K562 (cell line): ENCODE results near the gene CYSRT1. TPM values are rescaled to one million over a fixed set of nuclear protein-coding genes. Genes with fewer than 3 reads are reported as not detected.

Experiments used
- ATAC-seq: fragments of 200-7000 bp; cut with Tn5 transposase; 3 replicates; pipeline ENCODE4 v1.9.1; 2020; ENCODE audit warnings: moderate library complexity
- BruUV-seq: library from RNA; stranded (reverse); fragments of 400-500 nt; replicated peaks from 2 replicates; lab custom pipeline; 2021; lab: Mats Ljungman, UMichigan
- CTCF ChIA-PET: fragments of 300-600 bp; formaldehyde crosslinking; extraction: SDS; loops from one replicate; lab custom pipeline; 2021; ENCODE audit warnings: low intra/inter-chr PET ratio; lab: Yijun Ruan, JAX
- POLR2A ChIA-PET: fragments of 300-600, 350-650 bp; sonication (Branson Sonifier 250); formaldehyde crosslinking; extraction: SDS; loops from one replicate; lab custom pipeline; 2021; ENCODE audit warnings: antibody characterized with exemption, inconsistent platforms; lab: Yijun Ruan, JAX
- DNase-seq, 4 experiments: peaks; one replicate each; pipeline versions ENCODE4 v3.0.0 to v3.0.0-alpha.2; 2011 to 2018; ENCODE audit warnings: low spot score in 3 of 4, mixed read lengths in 3 of 4; ENCODE audit errors: extremely low read depth in 1 of 4
- FAIRE-seq: peaks from 2 replicates; lab custom pipeline; 2011; peaks lifted over from hg19 to GRCh38; lab: Jason Lieb, UNC
- H2AFZ ChIP-seq: 2 replicates; pipeline ENCODE4 v1.6.0; 2011; ENCODE audit warnings: low read depth, low read length, control low read depth, inconsistent platforms
- H3K27ac ChIP-seq: fragments of 200-600 bp; 3 replicates; pipeline ENCODE4 v1.8.0; 2011; ENCODE audit warnings: low read depth, mild to moderate bottlenecking, control low read depth, inconsistent platforms, low read length, moderate library complexity, mixed read lengths; ENCODE audit errors: extremely low read depth
- H3K27me3 ChIP-seq, 2 experiments: fragments of 300-600 bp in 1 of 2; 2 replicates in 1 of 2; 3 replicates in 1 of 2; pipeline versions ENCODE4 v1.6.0 to v1.8.0; 2011; ENCODE audit warnings: inconsistent platforms in 2 of 2, low read length in 2 of 2, mild to moderate bottlenecking in 1 of 2, mixed read lengths in 1 of 2, moderate library complexity in 1 of 2; ENCODE audit not compliant: control insufficient read depth in 2 of 2, insufficient read depth in 2 of 2
- H3K36me3 ChIP-seq: fragments of 300-600 bp; 3 replicates; pipeline ENCODE4 v1.8.0; 2011; ENCODE audit warnings: mild to moderate bottlenecking, low read length, inconsistent platforms; ENCODE audit not compliant: control insufficient read depth, insufficient read depth
- H3K4me1 ChIP-seq, 2 experiments: fragments of 200-600 bp in 1 of 2; replicated peaks in 1 of 2; 2 replicates in 1 of 2; 3 replicates in 1 of 2; pipeline versions ENCODE4 v1.5.1 to v1.8.0; 2011; ENCODE audit warnings: inconsistent platforms in 2 of 2, low read length in 2 of 2, mild to moderate bottlenecking in 1 of 2, mixed read lengths in 1 of 2, moderate library complexity in 1 of 2; ENCODE audit not compliant: control insufficient read depth in 2 of 2, insufficient read depth in 2 of 2
- H3K4me2 ChIP-seq: 2 replicates; pipeline ENCODE4 v1.6.1; 2011; ENCODE audit warnings: low read length, control low read depth, inconsistent platforms, mixed read lengths; ENCODE audit not compliant: insufficient read depth
- H3K4me3 ChIP-seq: fragments of 200-600 bp; sonication (generic), shearing (Covaris generic); 2 replicates; pipeline ENCODE4 v1.5.1; 2016; ENCODE audit warnings: control low read depth, inconsistent platforms
- H3K79me2 ChIP-seq: fragments of 200-600 bp; 3 replicates; pipeline ENCODE4 v1.8.0; 2011; ENCODE audit warnings: low read length, inconsistent platforms; ENCODE audit not compliant: control insufficient read depth, insufficient read depth
- H3K9ac ChIP-seq, 2 experiments: 2 replicates each; pipeline versions ENCODE4 v1.6.0 to v1.6.1; 2011; ENCODE audit warnings: low read depth in 2 of 2, low read length in 2 of 2, control low read depth in 1 of 2, inconsistent platforms in 1 of 2, mild to moderate bottlenecking in 1 of 2, mixed read lengths in 1 of 2; ENCODE audit not compliant: insufficient read depth in 1 of 2
- H3K9me1 ChIP-seq: one replicate; pipeline ENCODE4 v1.6.0; 2011; ENCODE audit warnings: inconsistent platforms, mild to moderate bottlenecking, low read length, moderate library complexity; ENCODE audit not compliant: control insufficient read depth, insufficient read depth
- H3K9me3 ChIP-seq: replicated peaks from 2 replicates; pipeline ENCODE4 v1.5.1; 2011; ENCODE audit warnings: low read depth, low read length, inconsistent platforms; ENCODE audit not compliant: control insufficient read depth, insufficient read depth
- H4K20me1 ChIP-seq: replicated peaks from 2 replicates; pipeline ENCODE4 v1.6.1; 2011; ENCODE audit warnings: low read length, inconsistent platforms, mixed read lengths; ENCODE audit not compliant: control insufficient read depth, insufficient read depth
- CCNT2 ChIP-seq: IDR thresholded peaks from 2 replicates; pipeline ENCODE4 v1.6.1; 2011; ENCODE audit warnings: borderline replicate concordance, low read depth, mild to moderate bottlenecking, moderate library complexity, mixed read lengths, low read length; ENCODE audit not compliant: insufficient read length; ENCODE audit errors: extremely low read depth
- NFE2L1 ChIP-seq: fragments of 450-650 bp; IDR thresholded peaks from 2 replicates; pipeline ENCODE4 v1.6.1; 2016; ENCODE audit warnings: missing genetic modification characterization, low read depth, mild to moderate bottlenecking, missing compliant biosample characterization, moderate library complexity, borderline replicate concordance
- POLR2G ChIP-seq: fragments of 200-400 bp; formaldehyde crosslinking; IDR thresholded peaks from 2 replicates; pipeline ENCODE4 v1.6.1; 2017; ENCODE audit warnings: low read depth, mild to moderate bottlenecking, antibody characterized with exemption, low read length, moderate library complexity
- RBFOX2 ChIP-seq: fragments of 200-400 bp; formaldehyde crosslinking; IDR thresholded peaks from 2 replicates; pipeline ENCODE4 v1.6.1; 2017; ENCODE audit warnings: low read depth, mild to moderate bottlenecking, low read length, moderate library complexity
- ZFP1 ChIP-seq: fragments of 450-650 bp; formaldehyde crosslinking; IDR thresholded peaks from 2 replicates; pipeline ENCODE4 v1.4.0; 2020; ENCODE audit warnings: mild to moderate bottlenecking, mixed read lengths
- WGBS: fragments of 100-300 bp; shearing (Covaris generic); methylation state at CpG from one replicate; pipeline ENCODE4 v1.1.6; 2016; ENCODE audit warnings: low coverage, mixed read lengths; ENCODE audit not compliant: insufficient coverage; ENCODE audit errors: missing lambda C conversion rate; 5-methylcytosine and 5-hydroxymethylcytosine counted together
- in situ Hi-C: fragments of 300-500 bp; cut with MboI; formaldehyde crosslinking; loops from 4 replicates; pipeline ENCODE4 v1.15.0; 2018; ENCODE audit warnings: inconsistent platforms, mixed read lengths
- intact Hi-C: fragments of 100-400 bp; cut with micrococcal nuclease; formaldehyde crosslinking; loops from 2 replicates; pipeline ENCODE4 v1.14.2; 2022
- polyA plus RNA-seq, 8 experiments: library from polyadenylated mRNA; depleted of rRNA in 4 of 8; stranded (reverse) in 5 of 8; unstranded in 3 of 8; fragments of >200 nt; fragmentation: Nextera tagmentation in 2 of 8; fragmentation: Illumina TruSeq in 1 of 8; extraction: Ambion mirVana in 2 of 8; extraction: Trizol in 1 of 8; gene quantifications; 2 replicates each; pipeline versions ENCODE4 v1.2.1 to v1.2.3, GENCODE V29; 2011 to 2014; ENCODE audit warnings: inconsistent platforms in 1 of 8, missing spikeins in 1 of 8
- total RNA-seq, 7 experiments: library from RNA; depleted of rRNA in 6 of 7; stranded (reverse); fragments of >200 nt in 6 of 7; fragmentation: Illumina TruSeq in 2 of 7; extraction: Trizol in 2 of 7; gene quantifications; 2 replicates each; pipeline versions ENCODE4 v1.2.1 to v1.2.3, GENCODE V29; 2011 to 2021; ENCODE audit warnings: low replicate concordance in 1 of 7
- TF ChIP-seq, protein P1 (sequence below): sonication (generic); formaldehyde crosslinking; IDR thresholded peaks from 2 replicates; pipeline ENCODE4 v1.8.1; 2023; ENCODE audit warnings: mild to moderate bottlenecking, missing genetic modification reagents

The CYSRT1 gene
- total and polyA plus RNA-seq, 9 of the 15 experiments (the other 6 are each of a cell fraction or from before 2014, with no cell fraction given): 0.04 to 1.4 (median 0.42) TPM; not detected in 3

DNA sequence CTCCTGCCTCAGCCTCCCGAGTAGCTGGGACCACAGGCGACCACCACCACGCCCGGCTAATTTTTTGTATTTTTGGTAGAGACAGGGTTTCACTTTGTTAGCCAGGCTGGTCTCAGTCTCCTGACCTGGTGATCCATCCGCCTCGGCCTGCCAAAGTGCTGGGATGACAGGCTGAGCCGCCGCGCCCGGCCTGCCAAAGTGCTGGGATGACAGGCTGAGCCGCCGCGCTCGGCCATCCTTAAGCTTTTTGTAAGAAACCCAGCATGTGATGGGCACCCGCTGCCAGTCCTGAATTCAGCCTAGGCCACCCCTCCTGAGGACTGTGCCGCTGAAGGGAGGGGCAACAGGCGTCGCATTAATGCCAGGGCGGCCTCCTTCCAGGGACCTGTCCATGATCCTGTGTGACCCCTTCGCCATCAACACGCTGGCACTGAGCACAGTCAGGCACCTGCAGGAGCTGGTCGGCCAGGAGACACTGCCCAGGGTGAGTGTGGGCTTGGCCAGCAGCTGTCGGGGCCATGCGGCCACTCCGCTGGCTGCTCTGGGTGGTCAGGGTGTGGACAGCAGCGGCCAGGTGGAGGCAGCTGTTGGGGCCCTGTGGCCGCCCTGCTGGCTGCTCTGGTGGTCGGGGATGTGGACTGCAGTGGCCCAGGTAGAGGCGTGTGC, 40.7 kb downstream of the CYSRT1 start:
- Histone ChIP-seq H2AFZ (no peak overlapping the region), H3K4me1 (peaks cover 20 to 51% of the 10 kb centered on the region in 2 experiments), H4K20me1 (no peaks in the 10 kb centered on the region), H3K36me3 (peaks cover 66% of the 10 kb centered on the region), H3K4me2 (no peak overlapping the region), H3K79me2 (peaks cover 10% of the 10 kb centered on the region; the same call in 2 of the 3 replicates), H3K9me1 (no peaks in the 10 kb centered on the region), H3K4me3 (no peak overlapping the region), H3K9ac (no peak overlapping the region; a peak in 1 of 4 replicates), H3K9me3 (no peaks in the 10 kb centered on the region), H3K27ac (no peak overlapping the region), H3K27me3 (no peaks in the 10 kb centered on the region)
- no TSS peak for BruUV-seq
- CTCF ChIA-PET: no interaction called here
- 88% methylated on average over 17 of the region's 29 CpGs for WGBS
- intact Hi-C loops: no loop called here
- in situ Hi-C loops: no loop called here
- FAIRE-seq (no peak), ATAC-seq (no peak), DNase-seq (no peak)
- POLR2A ChIA-PET: interaction anchor here (0.7 to 4.2 kb wide), 3 partner anchors 12 to 39 kb away, joined by 3 to 23 read pairs (median 5); partner anchors contain the start of gene TOR4A
- TF ChIP-seq, protein P1, sequence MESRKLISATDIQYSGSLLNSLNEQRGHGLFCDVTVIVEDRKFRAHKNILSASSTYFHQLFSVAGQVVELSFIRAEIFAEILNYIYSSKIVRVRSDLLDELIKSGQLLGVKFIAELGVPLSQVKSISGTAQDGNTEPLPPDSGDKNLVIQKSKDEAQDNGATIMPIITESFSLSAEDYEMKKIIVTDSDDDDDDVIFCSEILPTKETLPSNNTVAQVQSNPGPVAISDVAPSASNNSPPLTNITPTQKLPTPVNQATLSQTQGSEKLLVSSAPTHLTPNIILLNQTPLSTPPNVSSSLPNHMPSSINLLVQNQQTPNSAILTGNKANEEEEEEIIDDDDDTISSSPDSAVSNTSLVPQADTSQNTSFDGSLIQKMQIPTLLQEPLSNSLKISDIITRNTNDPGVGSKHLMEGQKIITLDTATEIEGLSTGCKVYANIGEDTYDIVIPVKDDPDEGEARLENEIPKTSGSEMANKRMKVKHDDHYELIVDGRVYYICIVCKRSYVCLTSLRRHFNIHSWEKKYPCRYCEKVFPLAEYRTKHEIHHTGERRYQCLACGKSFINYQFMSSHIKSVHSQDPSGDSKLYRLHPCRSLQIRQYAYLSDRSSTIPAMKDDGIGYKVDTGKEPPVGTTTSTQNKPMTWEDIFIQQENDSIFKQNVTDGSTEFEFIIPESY (CRISPR knock-in tag): 0 out of 2 replicates have a peak, but pooled peaks have one; percentile 14
- TF ChIP-seq POLR2G (peak; percentile 58; the same call in 1 of the 2 replicates), ZFP1 (no peak), CCNT2 (no peak), RBFOX2 (peak; percentile 44; the same call in 1 of the 2 replicates), NFE2L1 (tag) (no peak)
